Activated CD4-positive, CD25-positive, alpha-beta regulatory T cell (primary cell): Measurements from ENCODE around the gene LRRC8D.
"Not testable (repeated sequence)": the region's sequence is repeated elsewhere in the genome, so short reads cannot be mapped to it uniquely, and the experiment has no call there.

Experiments used
- DNase-seq, 4 experiments: peaks; one replicate each; lab custom pipeline; 2025; lab: John Stamatoyannopoulos, UW

LRRC8D gene

GRCh38 chr1:89913353-89914095 lies 92.7 kb downstream of the LRRC8D start:
- no peak for DNase-seq

- DNase-seq = no peak
These were observed 96.5 kb downstream of the LRRC8D start for GRCh38 chr1:89917353-89917752.

GRCh38 chr1:89918127-89918793 lies 97.4 kb downstream of the LRRC8D start:
- DNase-seq = no peak

- DNase-seq = no peak
These were observed 97.9 kb downstream of the LRRC8D start for GRCh38 chr1:89918794-89919155.

GRCh38 chr1:89919174-89919573 lies 98.3 kb downstream of the LRRC8D start:
- no peak for DNase-seq

- DNase-seq = no peak
These were observed 102.1 kb downstream of the LRRC8D start for GRCh38 chr1:89922911-89923310.

- no peak for DNase-seq
These were observed 102.7 kb downstream of the LRRC8D start for GRCh38 chr1:89923517-89923916.

GRCh38 chr1:89924075-89924474 lies 103.2 kb downstream of the LRRC8D start:
- DNase-seq = not testable (repeated sequence)

GRCh38 chr1:89927049-89927448 lies 106.2 kb downstream of the LRRC8D start:
- no peak for DNase-seq

GRCh38 chr1:89927478-89927877 lies 106.6 kb downstream of the LRRC8D start:
- DNase-seq = no peak

GRCh38 chr1:89928506-89928905 lies 107.7 kb downstream of the LRRC8D start:
- no peak for DNase-seq

- DNase-seq = no peak
These were observed 108.7 kb downstream of the LRRC8D start for GRCh38 chr1:89929467-89930063.

- no peak for DNase-seq
These were observed 109.7 kb downstream of the LRRC8D start for GRCh38 chr1:89930579-89930978.

GRCh38 chr1:89931964-89932363 lies 111.1 kb downstream of the LRRC8D start:
- DNase-seq = no peak

GRCh38 chr1:89932598-89933364 lies 111.9 kb downstream of the LRRC8D start:
- no peak for DNase-seq

- DNase-seq = no peak
These were observed 113.6 kb downstream of the LRRC8D start for GRCh38 chr1:89934461-89934860.

- no peak for DNase-seq
These were observed 114.4 kb downstream of the LRRC8D start for GRCh38 chr1:89935235-89935634.

GRCh38 chr1:89936694-89937093 lies 115.9 kb downstream of the LRRC8D start:
- no peak for DNase-seq

GRCh38 chr1:89938171-89939055 lies 117.6 kb downstream of the LRRC8D start:
- no peak for DNase-seq

- no peak for DNase-seq
These were observed 118.3 kb downstream of the LRRC8D start for GRCh38 chr1:89939059-89939570.

GRCh38 chr1:89939693-89940438 lies 119.0 kb downstream of the LRRC8D start:
- no peak for DNase-seq
